H1 (cell line): Measurements from ENCODE around the gene TIMM22. TPM values are rescaled to one million over a fixed set of nuclear protein-coding genes. Genes with fewer than 3 reads are reported as not detected.

ENCODE experiments used
- SIN3A ChIP-seq, 2 experiments: IDR thresholded peaks in 1 of 2; conservative IDR thresholded peaks in 1 of 2; 2 replicates each; pipeline ENCODE4 v1.6.1; 2011 to 2012; ENCODE audit warnings: low read length in 2 of 2, improper control_type of control experiment in 1 of 2, low read depth in 1 of 2, mild to moderate bottlenecking in 1 of 2
- polyA plus RNA-seq, 7 experiments: library from polyadenylated mRNA; depleted of rRNA in 3 of 7; stranded (reverse) in 5 of 7; unstranded in 2 of 7; fragments of >200 nt in 5 of 7; fragments of 200-250 nt in 2 of 7; gene quantifications; 1 replicate in 5 of 7; 2 replicates in 1 of 7; 4 replicates in 1 of 7; pipeline versions ENCODE4 v1.2.1 to v1.2.3, GENCODE V29; 2011 to 2013; ENCODE audit warnings: missing spikeins in 2 of 7, mixed read lengths in 2 of 7
- total RNA-seq: library from RNA; stranded (reverse); fragmentation: NEBNext Ultra II Directional; extraction: Animal tissue kit (Norgen Biotek cat#: 25700); gene quantifications from 2 replicates; pipeline ENCODE4 v1.2.1, GENCODE V29; 2021

TIMM22 gene
- total and polyA plus RNA-seq, 2 of the 8 experiments (the other 6 are each of a cell fraction or from before 2014, with no cell fraction given): 13.8 to 17.4 TPM

DNA sequence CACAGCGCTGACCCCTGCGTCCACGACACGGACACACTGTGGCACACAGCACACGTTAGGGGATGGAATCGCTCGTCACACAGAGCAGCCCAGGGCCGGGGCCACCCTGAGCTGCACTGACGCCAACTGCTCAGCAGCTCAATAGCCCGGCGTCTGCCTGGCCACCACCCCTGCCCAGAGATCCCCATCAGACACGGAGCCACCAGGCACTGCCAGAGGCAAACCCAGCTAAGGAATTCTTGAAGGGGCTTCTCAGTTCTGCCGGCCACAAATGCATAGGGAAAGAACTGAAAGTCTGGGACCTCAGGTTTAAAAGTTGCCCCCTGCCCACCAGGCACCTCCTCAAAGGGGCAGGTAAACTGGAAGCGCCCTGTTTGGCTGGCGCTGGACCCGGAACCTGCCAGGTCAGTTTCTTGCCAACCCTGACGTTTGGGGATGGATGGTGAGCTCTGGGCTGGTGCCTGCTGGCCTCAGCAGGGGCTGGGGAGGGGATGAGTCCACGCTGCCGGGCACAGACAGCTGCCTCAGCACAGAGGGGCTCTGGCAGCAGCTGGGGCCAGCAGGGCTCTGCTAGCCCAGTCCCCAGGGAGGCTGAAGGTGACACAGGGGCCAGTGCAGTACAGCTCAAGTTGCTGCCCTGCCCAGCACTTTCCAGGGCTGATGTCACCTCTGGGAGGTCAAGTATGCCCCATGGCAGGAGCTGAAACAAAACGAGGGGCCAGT lies 33.2 kb downstream of the TIMM22 start (continued):
- TF ChIP-seq SIN3A (conservative IDR thresholded peaks at IDR 0.05 in 1 of 2, IDR thresholded peaks at IDR 0.05 in 1 of 2; ENCODE audit: low read depth in 1 of 2, low read length in 2 of 2): no peak
